Activated CD4-positive, alpha-beta T cell treated with anti-CD3 and anti-CD28 coated beads, Interleukin-2, amount 10 ng/mL, durations not matched to agents 7 days and 5 days (primary cell): ENCODE data around the gene TSNAX. TPM values are rescaled to one million over a fixed set of nuclear protein-coding genes. Genes with fewer than 3 reads are reported as not detected.
"Not testable (repeated sequence)": the region's sequence is repeated elsewhere in the genome, so short reads cannot be mapped to it uniquely, and the experiment has no call there.

Source experiments
- CTCF ChIA-PET: fragments of 350-600 bp; sonication (Branson Sonifier 250); formaldehyde crosslinking; loops from one replicate; lab custom pipeline; 2021; ENCODE audit warnings: antibody characterized with exemption; lab: Charles Lee
- POLR2A ChIA-PET: fragments of 350-600 bp; sonication (Branson Sonifier 250); formaldehyde crosslinking; loops from one replicate; lab custom pipeline; 2021; ENCODE audit warnings: antibody characterized with exemption; lab: Charles Lee
- DNase-seq: peaks from one replicate; pipeline ENCODE4 v3.0.0-alpha.2; 2020
- H3K27ac Mint-ChIP-seq: one replicate; pipeline ENCODE4 v1.8.0; 2021; ENCODE audit warnings: mild to moderate bottlenecking, moderate library complexity, mixed read lengths
- H3K27me3 Mint-ChIP-seq: one replicate; pipeline ENCODE4 v1.8.0; 2021; ENCODE audit warnings: mixed read lengths
- H3K36me3 Mint-ChIP-seq: one replicate; pipeline ENCODE4 v1.8.0; 2021; ENCODE audit warnings: low read depth, mixed read lengths
- H3K4me1 Mint-ChIP-seq: one replicate; pipeline ENCODE4 v1.8.0; 2021; ENCODE audit warnings: mixed read lengths
- H3K4me3 Mint-ChIP-seq: one replicate; pipeline ENCODE4 v1.8.0; 2021; ENCODE audit warnings: mild to moderate bottlenecking, moderate library complexity, mixed read lengths
- H3K9me3 Mint-ChIP-seq: one replicate; pipeline ENCODE4 v1.8.0; 2021; ENCODE audit warnings: mixed read lengths
- total RNA-seq, 2 experiments: library from RNA; stranded (reverse); gene quantifications; one replicate each; pipeline ENCODE4 v1.2.3, GENCODE V29; 2021

The TSNAX gene
- total RNA-seq, 2 experiments from 2014 or later, result 44.5 to 49.3 TPM

- Mint-ChIP-seq H3K4me3 (no peak overlapping the region), H3K36me3 (no peaks in the 10 kb centered on the region), H3K27me3 (no peaks in the 10 kb centered on the region), H3K9me3 (no peaks in the 10 kb centered on the region), H3K4me1 (no peaks in the 10 kb centered on the region), H3K27ac (no peak overlapping the region)
- ChIA-PET CTCF (interaction anchor here (1.3 kb wide), 1 partner anchor 21 kb away, joined by 3 read pairs; no protein-coding TSS in a partner anchor), POLR2A (no interaction called here)
- DNase-seq, result no peak
Observed at GRCh38 chr1:231581859-231582258, 53.4 kb downstream of the TSNAX start.

GRCh38 chr1:231583376-231583775 is 54.9 kb downstream of the TSNAX start:
- H3K36me3 Mint-ChIP-seq, result no peaks in the 10 kb centered on the region
- CTCF ChIA-PET, result no interaction called here
- no peak overlapping the region for H3K4me3 Mint-ChIP-seq
- no peaks in the 10 kb centered on the region for H3K4me1 Mint-ChIP-seq
- no peak for DNase-seq
- no peaks in the 10 kb centered on the region for H3K9me3 Mint-ChIP-seq
- H3K27ac Mint-ChIP-seq, result no peak overlapping the region
- no peaks in the 10 kb centered on the region for H3K27me3 Mint-ChIP-seq
- POLR2A ChIA-PET, result no interaction called here

GRCh38 chr1:231584117-231584516 is 55.6 kb downstream of the TSNAX start:
- DNase-seq, result no peak
- no peaks in the 10 kb centered on the region for H3K36me3 Mint-ChIP-seq
- H3K27me3 Mint-ChIP-seq, result no peaks in the 10 kb centered on the region
- H3K27ac Mint-ChIP-seq, result no peak overlapping the region
- H3K4me1 Mint-ChIP-seq, result no peaks in the 10 kb centered on the region
- H3K4me3 Mint-ChIP-seq, result no peak overlapping the region
- CTCF ChIA-PET, result no interaction called here
- H3K9me3 Mint-ChIP-seq, result no peaks in the 10 kb centered on the region
- POLR2A ChIA-PET, result no interaction called here

- Mint-ChIP-seq H3K4me3 (no peak overlapping the region), H3K36me3 (no peaks in the 10 kb centered on the region), H3K27ac (no peak overlapping the region), H3K4me1 (no peaks in the 10 kb centered on the region), H3K27me3 (no peaks in the 10 kb centered on the region), H3K9me3 (no peaks in the 10 kb centered on the region)
- ChIA-PET POLR2A (no interaction called here), CTCF (no interaction called here)
- no peak for DNase-seq
Observed at GRCh38 chr1:231584921-231585320, 56.5 kb downstream of the TSNAX start.

GRCh38 chr1:231590453-231591198 is 62.2 kb downstream of the TSNAX start:
- Mint-ChIP-seq H3K27ac (no peak overlapping the region), H3K4me3 (no peak overlapping the region), H3K9me3 (no peaks in the 10 kb centered on the region), H3K36me3 (no peaks in the 10 kb centered on the region), H3K27me3 (no peaks in the 10 kb centered on the region), H3K4me1 (peaks cover 6% of the 10 kb centered on the region)
- CTCF ChIA-PET, result interaction anchor here (0.6 to 1.6 kb wide), 4 partner anchors 234 to 268 kb away, joined by 3 to 5 read pairs (median 3); no protein-coding TSS in a partner anchor
- DNase-seq, result peak; percentile 57
- POLR2A ChIA-PET, result no interaction called here

- DNase-seq, result no peak
- H3K36me3 Mint-ChIP-seq, result no peaks in the 10 kb centered on the region
- H3K27me3 Mint-ChIP-seq, result no peaks in the 10 kb centered on the region
- H3K4me1 Mint-ChIP-seq, result peaks cover 8% of the 10 kb centered on the region
- H3K27ac Mint-ChIP-seq, result no peak overlapping the region
- ChIA-PET POLR2A (no interaction called here), CTCF (interaction anchor here (1.6 kb wide), 1 partner anchor 237 kb away, joined by 3 read pairs; no protein-coding TSS in a partner anchor)
- no peak overlapping the region for H3K4me3 Mint-ChIP-seq
- no peaks in the 10 kb centered on the region for H3K9me3 Mint-ChIP-seq
Observed at GRCh38 chr1:231591466-231591865, 63.0 kb downstream of the TSNAX start.

GRCh38 chr1:231592809-231593208 is 64.3 kb downstream of the TSNAX start:
- no peaks in the 10 kb centered on the region for H3K9me3 Mint-ChIP-seq
- peaks cover 8% of the 10 kb centered on the region for H3K4me1 Mint-ChIP-seq
- no peaks in the 10 kb centered on the region for H3K36me3 Mint-ChIP-seq
- POLR2A ChIA-PET, result no interaction called here
- no peak overlapping the region for H3K4me3 Mint-ChIP-seq
- no peaks in the 10 kb centered on the region for H3K27me3 Mint-ChIP-seq
- no peak overlapping the region for H3K27ac Mint-ChIP-seq
- no peak for DNase-seq
- CTCF ChIA-PET, result no interaction called here

- H3K9me3 Mint-ChIP-seq, DNase-seq, POLR2A ChIA-PET, H3K27me3 Mint-ChIP-seq, CTCF ChIA-PET, H3K4me3 Mint-ChIP-seq, H3K27ac Mint-ChIP-seq, H3K4me1 Mint-ChIP-seq, H3K36me3 Mint-ChIP-seq: not testable (repeated sequence)
Observed at GRCh38 chr1:231593264-231593663, 64.8 kb downstream of the TSNAX start.

GRCh38 chr1:231594123-231594522 is 65.7 kb downstream of the TSNAX start:
- Mint-ChIP-seq H3K36me3 (no peaks in the 10 kb centered on the region), H3K9me3 (no peaks in the 10 kb centered on the region), H3K4me1 (peaks cover 8% of the 10 kb centered on the region), H3K27me3 (no peaks in the 10 kb centered on the region), H3K4me3 (no peak overlapping the region), H3K27ac (no peak overlapping the region)
- ChIA-PET CTCF (no interaction called here), POLR2A (no interaction called here)
- DNase-seq, result no peak

GRCh38 chr1:231594749-231595148 is 66.3 kb downstream of the TSNAX start:
- Mint-ChIP-seq H3K4me3 (no peak overlapping the region), H3K27me3 (no peaks in the 10 kb centered on the region), H3K27ac (no peak overlapping the region), H3K36me3 (no peaks in the 10 kb centered on the region), H3K9me3 (no peaks in the 10 kb centered on the region), H3K4me1 (peaks cover 8% of the 10 kb centered on the region)
- DNase-seq, result no peak
- CTCF ChIA-PET, result no interaction called here
- POLR2A ChIA-PET, result no interaction called here

- CTCF ChIA-PET, result no interaction called here
- POLR2A ChIA-PET, result no interaction called here
- no peaks in the 10 kb centered on the region for H3K27me3 Mint-ChIP-seq
- H3K27ac Mint-ChIP-seq, result no peak overlapping the region
- H3K9me3 Mint-ChIP-seq, result no peaks in the 10 kb centered on the region
- H3K4me3 Mint-ChIP-seq, result no peak overlapping the region
- H3K4me1 Mint-ChIP-seq, result peaks cover 2% of the 10 kb centered on the region
- no peaks in the 10 kb centered on the region for H3K36me3 Mint-ChIP-seq
- DNase-seq, result no peak
Observed at GRCh38 chr1:231596337-231596791, 67.9 kb downstream of the TSNAX start.

GRCh38 chr1:231597971-231598370 is 69.5 kb downstream of the TSNAX start:
- Mint-ChIP-seq H3K4me3 (no peak overlapping the region), H3K4me1 (peaks cover 2% of the 10 kb centered on the region), H3K27me3 (no peaks in the 10 kb centered on the region), H3K27ac (no peak overlapping the region), H3K36me3 (no peaks in the 10 kb centered on the region), H3K9me3 (no peaks in the 10 kb centered on the region)
- ChIA-PET CTCF (interaction anchor here (0.6 to 0.8 kb wide), 3 partner anchors 9 to 266 kb away, joined by 3 read pairs; no protein-coding TSS in a partner anchor), POLR2A (no interaction called here)
- no peak for DNase-seq

GRCh38 chr1:231600458-231600976 is 72.0 kb downstream of the TSNAX start:
- POLR2A ChIA-PET, result no interaction called here
- Mint-ChIP-seq H3K27ac (no peak overlapping the region), H3K36me3 (no peaks in the 10 kb centered on the region), H3K27me3 (no peaks in the 10 kb centered on the region), H3K4me1 (peaks cover 17% of the 10 kb centered on the region), H3K9me3 (no peaks in the 10 kb centered on the region), H3K4me3 (no peak overlapping the region)
- CTCF ChIA-PET, result interaction anchor here (1.4 kb wide), 1 partner anchor 243 kb away, joined by 3 read pairs; no protein-coding TSS in a partner anchor
- no peak for DNase-seq
